CD4-positive, alpha-beta T cell treated with Interleukin-15 for 1 hour (primary cell): ENCODE measurements around the gene SBNO2.
A peak's percentile ranks its signal among the peaks of the same experiment; 100 is the strongest.
"Not testable (repeated sequence)": the region's sequence is repeated elsewhere in the genome, so short reads cannot be mapped to it uniquely, and the experiment has no call there.

Experiments used
- DNase-seq: peaks from one replicate; pipeline ENCODE4 v3.0.0-alpha.2; 2020

The SBNO2 gene

GRCh38 chr19:1132552-1133383 lies 41.3 kb downstream of the SBNO2 start:
- DNase-seq = peak; percentile 55

- DNase-seq = peak; percentile 88
Measured at GRCh38 chr19:1131718-1132551, 42.1 kb downstream of the SBNO2 start.

DNA sequence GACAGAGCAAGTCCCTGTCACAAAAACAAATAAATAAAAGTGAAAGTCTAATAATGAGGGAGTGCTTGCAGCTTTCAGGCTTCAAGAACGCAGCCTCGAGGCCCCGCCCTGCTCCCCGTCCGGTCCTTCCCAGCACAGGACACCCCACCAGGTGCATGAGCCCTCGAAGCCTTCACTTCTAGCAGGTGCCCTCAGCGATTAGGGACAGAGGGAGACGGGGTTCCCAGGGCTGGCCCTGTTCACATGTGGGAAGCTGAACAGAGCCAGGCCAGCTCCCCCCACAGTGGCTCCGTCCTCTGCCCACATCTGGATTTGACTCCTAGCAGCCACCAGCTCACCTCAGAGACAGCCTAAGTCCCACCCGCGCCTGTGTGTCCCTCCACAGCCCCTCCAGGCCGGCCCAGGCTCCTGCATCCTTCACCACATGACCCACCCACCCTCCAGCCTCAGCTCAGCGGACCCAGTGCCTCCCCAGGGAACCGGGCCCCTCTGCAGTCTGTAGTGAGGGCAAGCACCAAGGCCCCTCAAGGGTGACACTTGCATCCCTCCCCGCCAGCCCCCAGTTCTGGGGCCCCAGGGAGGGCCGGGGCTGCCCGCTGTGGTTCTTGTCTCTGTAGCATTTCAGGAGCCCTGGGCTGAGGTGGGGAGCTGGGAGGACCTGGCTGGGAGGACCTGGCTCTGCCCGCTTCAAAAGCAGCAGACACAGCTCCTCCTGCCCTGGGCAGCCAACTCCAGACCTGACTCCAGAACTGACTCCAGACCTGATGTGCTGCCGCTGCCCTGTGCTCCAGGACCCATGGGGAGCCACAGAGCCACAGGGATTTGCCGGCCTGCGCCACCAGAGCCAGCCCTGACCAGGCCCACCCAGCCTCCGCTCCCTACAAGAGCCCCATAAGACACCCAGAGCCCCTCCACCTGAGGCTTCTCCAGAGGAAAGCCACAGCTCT lies 43.0 kb downstream of the SBNO2 start:
- DNase-seq = peak; percentile 28

DNA sequence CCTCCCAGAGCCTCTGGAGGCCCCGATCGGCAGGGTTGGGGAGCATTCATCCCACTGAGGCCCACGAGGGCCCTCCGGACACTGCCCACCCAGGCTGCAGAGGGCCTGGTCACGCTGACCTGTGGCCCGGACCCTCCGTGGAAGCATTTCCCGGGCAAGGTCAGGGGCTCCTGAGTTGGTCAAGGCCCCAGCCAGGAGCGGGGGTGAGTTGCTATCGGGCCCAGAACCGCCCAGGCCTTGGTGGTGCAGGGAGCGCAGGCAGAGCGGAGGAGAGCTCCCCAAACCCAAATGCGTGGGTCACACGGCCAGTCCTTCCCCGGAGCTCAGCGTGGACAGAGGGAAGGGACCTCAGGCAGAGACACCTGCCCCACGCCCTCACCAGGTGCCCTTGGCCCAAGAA lies 44.5 kb downstream of the SBNO2 start:
- DNase-seq = no peak

DNA sequence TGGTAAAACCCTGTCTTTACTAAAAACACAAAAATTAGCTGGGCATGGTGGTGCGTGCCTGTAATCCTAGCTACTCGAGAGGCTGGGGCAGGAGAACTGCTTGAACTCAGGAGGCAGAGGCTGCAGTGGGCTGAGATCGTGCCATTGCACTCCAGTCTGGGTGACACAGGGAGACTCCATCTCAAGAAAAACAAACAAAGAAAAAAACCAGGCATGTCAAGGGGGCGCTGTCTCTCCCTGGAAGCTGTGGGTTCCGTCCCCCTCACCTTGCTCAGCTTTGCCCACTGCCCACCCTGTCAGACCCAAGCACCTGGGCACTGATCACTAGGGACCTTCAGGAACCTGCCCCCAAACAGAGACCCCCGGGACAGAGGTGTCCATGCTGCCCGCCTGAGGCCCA lies 45.0 kb downstream of the SBNO2 start:
- DNase-seq = not testable (repeated sequence)

- no peak for DNase-seq
Measured at GRCh38 chr19:1128106-1128505, 46.0 kb downstream of the SBNO2 start.

- no peak for DNase-seq
Measured at GRCh38 chr19:1126984-1127760, 46.9 kb downstream of the SBNO2 start.

- DNase-seq = no peak
Measured at GRCh38 chr19:1125601-1126467, 48.2 kb downstream of the SBNO2 start.

DNA sequence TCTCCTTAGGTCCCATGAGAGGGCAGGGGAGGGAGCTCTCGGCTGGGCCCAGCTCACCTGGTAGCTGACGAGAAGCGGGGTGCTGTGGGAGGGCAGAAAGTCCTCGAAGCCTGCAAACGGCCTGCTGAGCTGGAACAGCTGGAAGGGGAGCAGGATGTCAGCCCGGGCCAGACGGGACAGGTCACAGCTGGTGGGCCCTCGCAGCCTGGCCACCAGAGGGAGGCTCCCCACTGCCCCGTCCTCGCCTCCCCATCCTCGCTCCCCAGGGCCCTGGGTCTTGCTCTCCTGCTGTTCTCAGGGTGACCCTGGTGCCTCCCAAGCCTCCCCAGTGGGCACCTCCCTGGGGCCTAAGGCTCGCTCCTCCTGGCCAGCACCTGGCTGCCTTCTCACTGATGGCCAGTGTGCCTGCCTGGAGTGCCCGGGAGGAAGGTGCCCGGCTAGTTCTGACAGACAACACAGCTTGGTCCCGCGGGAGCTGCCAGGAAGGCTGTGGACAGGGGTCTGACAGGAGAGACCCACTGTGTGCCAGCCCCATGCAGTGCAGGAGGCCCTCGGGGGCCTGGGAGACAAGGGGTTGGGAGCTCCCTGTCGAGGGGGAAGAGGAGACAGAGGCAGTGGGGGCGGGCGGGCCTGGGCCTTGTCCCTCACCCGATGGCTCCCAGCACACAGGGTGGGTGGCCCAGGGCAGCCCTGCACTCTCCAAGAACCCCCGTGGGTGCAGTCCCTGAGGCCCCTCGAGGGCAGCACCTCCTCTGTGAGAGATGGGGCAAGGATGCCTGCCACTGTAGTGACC lies 50.0 kb downstream of the SBNO2 start:
- DNase-seq = no peak

GRCh38 chr19:1123381-1123780 lies 50.7 kb downstream of the SBNO2 start:
- DNase-seq = no peak

DNA sequence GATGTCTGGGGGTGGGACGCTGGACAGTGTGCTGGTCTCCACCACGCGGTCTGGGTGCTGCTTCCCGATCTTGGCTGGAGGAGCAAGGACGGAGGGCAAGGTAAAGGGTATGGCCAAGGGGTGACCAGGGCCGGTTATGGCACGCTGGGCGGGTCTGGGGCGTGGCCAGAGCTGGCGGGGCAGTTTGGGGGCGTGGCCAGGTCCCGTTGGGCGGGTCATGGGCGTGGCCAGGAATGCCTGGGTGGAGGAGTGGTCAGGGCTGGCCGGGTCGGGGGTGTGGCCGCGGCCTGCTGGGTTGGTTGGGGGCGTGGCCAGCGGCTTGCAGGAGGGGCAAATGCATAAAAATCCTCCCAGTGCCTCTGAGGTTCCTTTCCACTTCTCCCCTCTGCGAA lies 51.1 kb downstream of the SBNO2 start:
- peak; percentile 44 for DNase-seq

GRCh38 chr19:1122021-1122971 lies 51.8 kb downstream of the SBNO2 start:
- no peak for DNase-seq

- no peak for DNase-seq
Measured at GRCh38 chr19:1121395-1121794, 52.7 kb downstream of the SBNO2 start.

DNA sequence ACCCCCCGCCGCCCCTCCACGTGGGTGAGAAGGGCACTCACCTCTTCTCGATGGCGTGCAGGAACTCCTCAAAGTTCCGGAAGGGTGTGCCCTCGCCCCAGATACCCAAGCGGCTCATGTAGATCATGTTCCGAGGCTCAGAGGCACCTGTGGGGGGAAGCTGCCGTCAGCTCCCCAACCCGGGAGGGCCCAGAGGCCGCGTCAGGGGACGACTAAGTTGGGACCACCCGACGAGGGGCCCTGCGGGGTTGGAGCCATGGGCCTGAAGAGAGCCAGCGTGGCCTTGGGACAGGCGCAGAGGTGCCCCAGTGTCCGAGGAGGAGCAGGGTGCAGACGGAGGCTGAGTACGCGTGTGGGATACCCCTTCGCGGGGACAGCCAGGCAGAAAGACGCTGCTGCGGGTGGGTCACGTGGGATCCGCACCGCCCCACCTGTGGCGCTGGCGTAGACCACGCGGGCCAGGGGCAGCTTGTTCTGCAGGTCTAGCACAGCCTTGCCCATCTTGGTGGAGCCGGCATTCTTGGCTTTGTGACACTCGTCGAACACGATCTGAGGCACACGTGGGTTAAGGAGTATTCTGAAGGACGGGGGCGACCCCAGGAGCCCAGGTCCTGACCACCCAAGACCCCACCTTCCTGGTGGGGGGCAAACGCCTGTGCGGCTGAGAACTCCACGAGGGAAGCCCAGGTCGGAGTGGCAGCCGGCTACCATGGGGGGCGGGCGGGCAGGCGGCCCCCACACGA lies 54.4 kb downstream of the SBNO2 start:
- no peak for DNase-seq

DNA sequence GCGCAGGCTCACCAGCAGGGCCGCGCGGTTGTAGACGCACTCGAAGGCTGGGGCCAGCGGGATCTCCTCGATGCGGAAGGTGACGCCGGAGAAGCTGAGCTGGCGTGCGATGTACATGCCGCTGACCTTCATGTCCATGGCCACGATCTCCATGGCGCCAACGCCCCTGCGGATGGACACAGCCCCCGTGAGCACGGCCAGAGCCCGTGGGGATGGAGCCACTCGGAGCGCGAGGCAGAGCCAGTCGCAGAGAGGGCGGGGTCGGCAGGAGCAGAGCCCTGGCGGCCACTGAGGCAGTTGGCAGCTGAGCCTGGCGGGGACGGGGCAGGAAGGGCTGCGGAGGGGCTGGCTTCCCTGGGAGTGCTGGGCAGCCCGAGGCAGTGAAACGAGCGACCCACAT lies 55.1 kb downstream of the SBNO2 start:
- no peak for DNase-seq

- DNase-seq = no peak
Measured at GRCh38 chr19:1117654-1118053, 56.4 kb downstream of the SBNO2 start.

DNA sequence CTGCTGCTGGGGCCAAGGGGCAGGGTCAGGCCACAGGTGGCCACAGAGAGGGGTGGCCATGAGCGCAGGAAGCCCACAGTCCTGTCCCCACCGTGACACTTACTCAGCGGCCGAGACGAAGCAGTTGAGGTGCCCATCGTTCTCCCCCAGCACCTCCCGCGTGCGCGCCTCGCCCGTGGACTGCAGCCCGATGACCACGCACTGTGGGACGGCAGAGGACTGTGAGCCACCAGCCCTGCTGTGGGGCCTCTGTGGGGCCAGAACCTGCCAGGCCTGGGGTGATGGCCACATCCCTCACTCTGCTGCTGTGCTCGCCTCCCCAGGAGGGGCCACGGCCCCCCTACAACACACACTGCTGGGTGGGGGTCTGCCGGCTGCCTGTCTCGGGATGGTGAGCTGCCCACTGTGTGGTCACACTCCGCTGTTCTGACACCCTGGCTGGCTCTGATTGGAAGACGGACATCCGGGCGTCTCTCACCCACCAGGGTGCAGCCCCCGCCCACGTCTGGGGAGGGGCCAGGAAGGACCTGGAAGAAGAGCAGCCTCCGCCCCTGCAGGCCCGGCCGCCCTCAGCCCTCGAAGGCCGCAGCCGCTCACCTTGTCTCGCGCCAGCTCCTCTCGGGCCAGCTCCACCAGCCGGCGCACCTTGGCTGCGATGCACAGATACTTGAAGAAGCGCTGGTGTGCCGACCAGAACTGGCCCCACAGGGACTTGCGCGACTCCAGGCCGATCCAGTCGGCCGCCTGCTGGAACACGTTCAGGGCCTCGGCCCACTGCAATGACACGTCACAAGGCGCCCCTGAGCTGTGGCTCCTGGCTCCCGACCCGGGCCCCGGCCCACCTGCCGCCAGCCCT lies 57.1 kb downstream of the SBNO2 start:
- no peak for DNase-seq
